Brain microvascular endothelial cell (primary cell): ENCODE results near the gene PKNOX2.
A peak's percentile ranks its signal among the peaks of the same experiment; 100 is the strongest.

Source experiments
- DNase-seq: peaks from one replicate; pipeline ENCODE4 v3.0.0-alpha.2; 2020
- H3K27ac ChIP-seq: fragments of 250-450 bp; sonication (Bioruptor Pico); 2 replicates; pipeline ENCODE4 v1.5.1; 2020; ENCODE audit warnings: mild to moderate bottlenecking, moderate library complexity
- H3K27me3 ChIP-seq: fragments of 250-450 bp; sonication (Bioruptor Pico); replicated peaks from 2 replicates; pipeline ENCODE4 v1.5.1; 2020; ENCODE audit warnings: mild to moderate bottlenecking
- H3K36me3 ChIP-seq: fragments of 250-450 bp; sonication (Bioruptor Pico); replicated peaks from 2 replicates; pipeline ENCODE4 v1.5.1; 2020; ENCODE audit warnings: mild to moderate bottlenecking
- H3K4me3 ChIP-seq: 2 replicates; pipeline ENCODE4 v1.5.1; 2011; ENCODE audit warnings: low read depth, mild to moderate bottlenecking, control low read depth, low read length, moderate library complexity
- in situ Hi-C: cut with HindIII; loops from 2 replicates; pipeline ENCODE4 v1.10.0; 2017; ENCODE audit warnings: low sequenced_read_pairs, low pct_ligation_motif_present
- TF ChIP-seq, protein P1 (sequence below): IDR thresholded peaks from 2 replicates; pipeline ENCODE4 v1.5.1; 2011; ENCODE audit warnings: low read depth, mild to moderate bottlenecking, moderate library complexity, low read length, control low read depth, inconsistent platforms; ENCODE audit errors: missing control alignments

Gene PKNOX2

GRCh38 chr11:125342281-125342930 lies 177.9 kb downstream of the PKNOX2 start:
- TF ChIP-seq, protein P1, sequence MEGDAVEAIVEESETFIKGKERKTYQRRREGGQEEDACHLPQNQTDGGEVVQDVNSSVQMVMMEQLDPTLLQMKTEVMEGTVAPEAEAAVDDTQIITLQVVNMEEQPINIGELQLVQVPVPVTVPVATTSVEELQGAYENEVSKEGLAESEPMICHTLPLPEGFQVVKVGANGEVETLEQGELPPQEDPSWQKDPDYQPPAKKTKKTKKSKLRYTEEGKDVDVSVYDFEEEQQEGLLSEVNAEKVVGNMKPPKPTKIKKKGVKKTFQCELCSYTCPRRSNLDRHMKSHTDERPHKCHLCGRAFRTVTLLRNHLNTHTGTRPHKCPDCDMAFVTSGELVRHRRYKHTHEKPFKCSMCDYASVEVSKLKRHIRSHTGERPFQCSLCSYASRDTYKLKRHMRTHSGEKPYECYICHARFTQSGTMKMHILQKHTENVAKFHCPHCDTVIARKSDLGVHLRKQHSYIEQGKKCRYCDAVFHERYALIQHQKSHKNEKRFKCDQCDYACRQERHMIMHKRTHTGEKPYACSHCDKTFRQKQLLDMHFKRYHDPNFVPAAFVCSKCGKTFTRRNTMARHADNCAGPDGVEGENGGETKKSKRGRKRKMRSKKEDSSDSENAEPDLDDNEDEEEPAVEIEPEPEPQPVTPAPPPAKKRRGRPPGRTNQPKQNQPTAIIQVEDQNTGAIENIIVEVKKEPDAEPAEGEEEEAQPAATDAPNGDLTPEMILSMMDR = no peak
- Histone ChIP-seq H3K27ac (no peak overlapping the region), H3K27me3 (no peaks in the 10 kb centered on the region), H3K36me3 (no peaks in the 10 kb centered on the region), H3K4me3 (no peak overlapping the region)
- no peak for DNase-seq
- in situ Hi-C loops = loop anchor here (25.0 kb wide), 1 partner anchor 180 kb away; the partner anchor contains the start of gene PKNOX2

DNA sequence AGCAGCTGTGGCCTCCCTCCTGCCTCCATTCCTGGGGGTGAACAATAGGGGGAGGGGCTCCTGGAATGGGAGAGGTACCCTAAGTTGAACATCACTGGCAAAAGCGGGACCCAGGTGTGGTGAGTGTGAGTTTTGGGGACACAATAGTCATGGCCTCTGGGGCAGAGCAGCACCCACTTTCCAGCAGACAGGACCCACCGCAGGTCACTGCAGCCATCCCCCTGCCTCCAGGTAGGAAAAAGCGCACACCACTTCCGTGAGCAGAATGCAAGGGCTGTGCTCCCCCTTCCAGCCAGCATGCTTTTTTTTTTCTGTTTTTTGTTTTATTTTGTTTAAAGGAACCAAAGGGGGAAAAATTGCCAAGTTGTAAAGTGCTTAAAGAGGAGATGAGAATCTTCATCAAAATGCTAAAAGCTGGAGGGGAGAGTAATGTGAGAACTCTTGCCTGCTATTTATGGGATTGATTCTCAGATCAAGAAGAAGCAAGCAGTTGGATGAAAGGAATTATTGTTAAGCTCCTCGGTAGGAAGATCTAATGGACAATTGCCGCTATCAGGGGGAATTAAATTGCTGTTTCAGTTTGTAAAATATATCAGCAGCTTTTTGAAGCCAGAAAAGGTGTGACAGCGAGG lies 178.7 kb downstream of the PKNOX2 start:
- no peak for DNase-seq
- Histone ChIP-seq H3K36me3 (no peaks in the 10 kb centered on the region), H3K4me3 (no peak overlapping the region), H3K27ac (no peak overlapping the region), H3K27me3 (no peaks in the 10 kb centered on the region)
- in situ Hi-C loops = loop anchor here (25.0 kb wide), 1 partner anchor 181 kb away; the partner anchor contains the start of gene PKNOX2
- TF ChIP-seq, protein P1 = no peak

DNA sequence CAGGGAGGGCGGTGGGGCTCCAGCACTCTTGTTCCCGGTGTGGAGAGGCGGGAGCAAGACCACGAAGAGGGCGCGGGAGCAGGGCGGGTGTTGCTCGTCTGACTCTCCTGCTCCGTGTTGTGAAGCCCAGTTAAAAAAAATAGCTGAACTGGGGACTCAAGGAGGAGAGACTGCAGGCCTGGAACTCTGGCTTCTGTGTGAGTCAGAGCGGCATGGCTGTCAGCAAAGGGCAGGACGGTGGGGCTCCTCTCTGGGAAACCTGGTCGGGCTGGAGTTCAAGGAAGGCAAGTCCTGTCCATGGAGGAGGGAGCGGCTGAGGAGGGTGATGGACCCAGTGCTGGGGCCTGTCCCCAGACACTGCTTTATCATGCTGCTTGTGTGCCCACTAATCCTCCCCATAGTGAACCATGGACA lies 179.2 kb downstream of the PKNOX2 start:
- Histone ChIP-seq H3K36me3 (no peaks in the 10 kb centered on the region), H3K4me3 (no peak overlapping the region), H3K27me3 (no peaks in the 10 kb centered on the region), H3K27ac (no peak overlapping the region)
- TF ChIP-seq, protein P1 = no peak
- in situ Hi-C loops = loop anchor here (25.0 kb wide), 1 partner anchor 181 kb away; the partner anchor contains the start of gene PKNOX2
- peak; percentile 37 for DNase-seq

- in situ Hi-C loops = loop anchor here (25.0 kb wide), 1 partner anchor 183 kb away; the partner anchor contains the start of gene PKNOX2
- Histone ChIP-seq H3K27ac (no peak overlapping the region), H3K4me3 (no peak overlapping the region), H3K27me3 (no peaks in the 10 kb centered on the region), H3K36me3 (no peaks in the 10 kb centered on the region)
- no peak for DNase-seq
- TF ChIP-seq, protein P1 = no peak
Observed at GRCh38 chr11:125344846-125345420, 180.4 kb downstream of the PKNOX2 start.

- in situ Hi-C loops = loop anchor here (25.0 kb wide), 1 partner anchor 183 kb away; the partner anchor contains the start of gene PKNOX2
- DNase-seq = peak; percentile 82
- Histone ChIP-seq H3K36me3 (no peaks in the 10 kb centered on the region), H3K27ac (no peak overlapping the region), H3K27me3 (no peaks in the 10 kb centered on the region), H3K4me3 (no peak overlapping the region)
- TF ChIP-seq, protein P1 = peak; percentile 91
Observed at GRCh38 chr11:125345421-125346178, 181.0 kb downstream of the PKNOX2 start.
